COLO668 (cell line): ENCODE results near the gene COPG1.

ENCODE experiments used
- DNase-seq: peaks from one replicate; lab custom pipeline; 2025; ENCODE audit not compliant: unreplicated experiment; lab: John Stamatoyannopoulos, UW

The COPG1 gene

GRCh38 chr3:129278439-129278965 is 29.1 kb downstream of the COPG1 start, which contains the start of gene HMCES:
Gene HMCES (plus strand): TSS chr3:129278870. CDS start chr3:129279733, 863 bp downstream.
- DNase-seq, result peak; percentile 88

- peak; percentile 6 for DNase-seq
Measured at GRCh38 chr3:129278966-129279906, 29.8 kb downstream of the COPG1 start.

DNA sequence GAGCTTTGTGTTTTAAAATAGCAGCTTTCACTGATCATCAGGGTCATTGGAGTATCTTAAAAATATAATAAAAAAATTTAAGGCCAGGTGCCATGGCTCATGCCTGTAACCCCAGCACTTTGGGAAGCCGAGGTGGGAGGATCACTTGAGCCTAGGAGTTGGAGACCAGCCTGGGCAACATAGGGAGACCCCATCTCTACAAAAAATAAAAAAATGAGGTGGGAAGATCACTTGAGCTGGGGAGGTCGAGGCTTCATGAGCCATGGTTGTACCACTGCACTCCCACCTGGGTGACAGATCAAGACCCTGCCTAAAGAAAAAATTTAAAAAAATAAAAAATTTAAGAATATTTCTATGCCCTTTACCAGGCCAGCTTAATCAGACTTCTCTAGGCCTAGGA is 30.8 kb downstream of the COPG1 start:
- DNase-seq, result no peak

GRCh38 chr3:129281726-129282125 is 32.3 kb downstream of the COPG1 start:
- no peak for DNase-seq

- no peak for DNase-seq
Measured at GRCh38 chr3:129282727-129283327, 33.4 kb downstream of the COPG1 start.

DNA sequence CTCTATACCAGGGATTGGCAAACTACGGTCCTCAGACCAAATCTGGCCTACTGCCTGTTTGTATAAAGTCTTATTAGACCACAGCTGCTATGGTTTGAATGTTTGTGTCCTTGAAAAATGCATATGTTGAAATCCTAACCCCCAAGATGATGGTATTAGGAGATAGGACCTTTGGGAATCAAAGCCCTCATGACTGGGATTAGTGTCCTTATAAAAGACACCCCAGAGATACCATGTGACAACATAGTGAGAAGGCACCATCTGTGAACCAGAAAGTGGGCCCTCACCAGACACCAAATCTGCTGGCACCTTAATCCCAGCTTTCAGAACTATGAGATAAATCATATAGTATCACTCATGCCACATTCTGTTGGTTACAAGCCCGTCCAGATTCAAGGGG is 36.7 kb downstream of the COPG1 start:
- no peak for DNase-seq

- no peak for DNase-seq
Measured at GRCh38 chr3:129288446-129288845, 39.0 kb downstream of the COPG1 start.

- no peak for DNase-seq
Measured at GRCh38 chr3:129289201-129289921, 40.0 kb downstream of the COPG1 start.

DNA sequence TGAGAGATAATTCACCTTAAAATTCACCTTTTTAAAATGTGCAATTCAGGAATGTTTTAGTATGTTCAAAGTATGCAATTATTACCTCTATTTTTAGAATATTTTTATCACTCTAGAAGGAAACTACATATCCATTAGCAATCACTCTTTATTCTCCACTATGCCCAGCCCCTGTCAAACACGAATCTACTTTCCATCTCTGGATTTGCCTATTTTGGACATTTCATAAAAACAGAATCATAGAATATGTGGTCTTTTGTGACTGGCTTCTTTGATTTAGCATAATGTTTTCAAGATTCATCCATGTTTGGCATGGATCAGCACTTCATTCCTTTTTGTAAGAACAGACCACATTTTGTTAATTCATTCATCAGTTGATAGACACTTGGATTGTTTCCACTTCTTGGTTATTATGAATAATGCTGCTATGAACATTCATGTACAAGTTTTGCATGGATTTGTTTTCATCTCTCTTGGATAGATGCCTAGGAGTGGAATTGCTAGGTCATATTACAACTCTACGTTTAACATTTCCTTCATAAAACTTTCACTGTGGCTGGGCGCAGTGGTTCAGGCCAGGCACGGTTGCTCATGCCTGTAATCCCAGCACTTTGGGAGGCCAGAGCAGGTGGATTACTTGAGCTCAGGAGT is 42.0 kb downstream of the COPG1 start:
- no peak for DNase-seq

GRCh38 chr3:129295286-129295685 is 45.9 kb downstream of the COPG1 start:
- DNase-seq, result no peak

GRCh38 chr3:129304146-129304961 is 54.9 kb downstream of the COPG1 start:
- no peak for DNase-seq

GRCh38 chr3:129304962-129305222 is 55.5 kb downstream of the COPG1 start:
- DNase-seq, result no peak

DNA sequence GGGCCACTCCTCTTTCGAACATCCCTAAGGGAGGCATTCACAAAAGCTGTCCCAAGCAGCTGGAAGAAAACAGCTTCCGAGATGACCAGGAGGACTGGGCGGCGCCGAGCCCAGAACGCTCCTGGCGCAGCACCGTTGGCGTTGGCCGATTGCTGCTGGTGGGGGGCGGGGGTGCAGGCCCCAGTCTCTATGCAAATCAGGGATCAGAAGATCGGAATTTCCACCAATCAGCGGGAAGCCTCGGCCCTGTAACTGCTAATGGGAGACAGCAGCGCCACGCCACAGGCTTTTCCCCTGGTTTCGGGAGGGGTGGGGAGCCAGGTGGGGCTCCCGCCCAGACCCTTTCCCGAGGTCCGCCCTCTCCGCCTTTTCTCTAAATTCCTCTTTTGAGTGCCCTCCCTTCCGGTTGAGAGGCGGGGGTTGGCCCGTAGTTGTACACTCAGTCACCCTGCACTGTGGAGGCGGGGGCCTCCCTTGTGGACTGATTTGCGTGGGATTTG is 56.2 kb downstream of the COPG1 start:
- no peak for DNase-seq

DNA sequence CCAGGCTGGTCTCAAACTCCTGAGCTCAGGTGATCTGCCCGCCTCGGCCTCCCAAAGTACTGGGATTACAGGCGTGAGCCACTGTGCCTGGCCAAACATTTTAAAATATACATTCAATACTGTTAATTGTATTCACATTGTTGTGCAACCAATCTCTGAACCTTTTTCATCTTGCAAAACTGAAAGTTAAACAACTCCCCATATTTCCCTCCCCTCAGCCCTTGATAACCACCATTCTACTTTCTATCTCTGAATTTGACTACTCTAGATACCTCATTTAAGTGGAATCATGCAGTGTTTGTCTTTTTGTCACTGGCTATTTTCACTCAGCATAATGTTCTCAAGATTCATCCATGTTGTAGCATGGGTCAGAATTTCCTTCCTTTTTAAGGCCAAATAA is 59.2 kb downstream of the COPG1 start:
- DNase-seq, result no peak

GRCh38 chr3:129310111-129311011 is 61.0 kb downstream of the COPG1 start:
- DNase-seq, result peak; percentile 18

- DNase-seq, result no peak
Measured at GRCh38 chr3:129311054-129311902, 61.9 kb downstream of the COPG1 start.

DNA sequence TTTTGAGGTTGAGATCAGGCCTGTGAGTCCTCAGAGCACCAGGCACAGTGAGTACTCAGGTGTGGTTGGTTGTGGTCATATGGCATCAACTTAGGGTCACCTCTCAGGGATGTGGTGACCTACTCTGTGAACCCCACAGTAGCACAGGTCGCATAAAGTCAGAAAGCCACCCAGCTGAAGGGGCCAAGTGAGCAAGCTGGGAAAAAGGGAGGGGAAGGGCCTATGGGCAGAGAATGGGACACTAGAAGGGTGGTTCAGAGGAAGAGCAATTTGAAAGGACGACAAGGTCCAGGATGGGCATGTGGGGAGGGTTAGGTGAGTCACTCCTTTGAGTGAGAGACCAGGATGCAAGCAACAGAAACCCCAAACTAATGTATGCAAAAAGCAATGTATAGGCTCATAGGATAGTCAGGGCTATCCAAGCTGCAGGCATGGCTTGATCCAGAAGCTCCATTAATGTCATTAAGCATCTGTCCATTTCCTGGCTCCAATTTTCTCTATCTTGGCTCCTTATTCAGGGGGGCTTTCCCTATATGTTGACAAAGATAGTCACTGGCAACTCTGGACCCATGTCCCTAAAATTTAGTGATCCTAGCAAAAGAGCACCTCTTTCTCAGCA is 62.7 kb downstream of the COPG1 start:
- no peak for DNase-seq
